Endometrial microvascular endothelial cells (primary cell): ENCODE results near the gene HOXA10. TPM values are rescaled to one million over a fixed set of nuclear protein-coding genes. Genes with fewer than 3 reads are reported as not detected.

Experiments used
- in situ Hi-C: cut with HindIII; loops from 2 replicates; pipeline ENCODE4 v1.10.0; 2017; ENCODE audit warnings: low sequenced_read_pairs, low pct_unique_long_range_greater_than_20kb; ENCODE audit errors: inconsistent ontology term
- total RNA-seq: library from RNA; depleted of rRNA; stranded (reverse); fragments of >200 nt; gene quantifications from one replicate; pipeline ENCODE4 v1.2.3, GENCODE V29; 2015; ENCODE audit errors: inconsistent ontology term

HOXA10 gene
- total RNA-seq, 1 donor from 2014 or later, result 9.8 TPM

GRCh38 chr7:27162561-27163287 is 11.4 kb downstream of the HOXA10 start:
- in situ Hi-C loops, result no loop called here

- in situ Hi-C loops, result no loop called here
These were observed 12.2 kb downstream of the HOXA10 start for GRCh38 chr7:27161721-27162560.

GRCh38 chr7:27161214-27161720 is 12.9 kb downstream of the HOXA10 start:
- in situ Hi-C loops, result no loop called here

GRCh38 chr7:27160546-27161213 is 13.4 kb downstream of the HOXA10 start:
- in situ Hi-C loops, result no loop called here

GRCh38 chr7:27160145-27160545 is 14.0 kb downstream of the HOXA10 start:
- in situ Hi-C loops, result no loop called here

GRCh38 chr7:27159266-27160144 is 14.6 kb downstream of the HOXA10 start:
- in situ Hi-C loops, result no loop called here

GRCh38 chr7:27158436-27159265 is 15.5 kb downstream of the HOXA10 start:
- in situ Hi-C loops, result no loop called here

GRCh38 chr7:27157702-27158431 is 16.3 kb downstream of the HOXA10 start:
- in situ Hi-C loops, result no loop called here

GRCh38 chr7:27156916-27157701 is 17.0 kb downstream of the HOXA10 start:
- in situ Hi-C loops, result no loop called here

- in situ Hi-C loops, result no loop called here
These were observed 17.6 kb downstream of the HOXA10 start, which contains the start of gene HOXA7 for GRCh38 chr7:27156508-27156898. HOXA7 (minus strand) TSS chr7:27156675; CDS start chr7:27156545, 130 bp downstream.

- in situ Hi-C loops, result no loop called here
These were observed 18.2 kb downstream of the HOXA10 start for GRCh38 chr7:27155816-27156507.

GRCh38 chr7:27154901-27155815 is 19.0 kb downstream of the HOXA10 start:
- in situ Hi-C loops, result no loop called here

GRCh38 chr7:27154369-27154768 is 19.8 kb downstream of the HOXA10 start:
- in situ Hi-C loops, result no loop called here

GRCh38 chr7:27153526-27153925 is 20.6 kb downstream of the HOXA10 start:
- in situ Hi-C loops, result no loop called here
